Osteocyte (in vitro differentiated cells): ENCODE data around the gene PNRC1. TPM values are rescaled to one million over a fixed set of nuclear protein-coding genes. Genes with fewer than 3 reads are reported as not detected.

Experiments used
- DNase-seq: peaks from one replicate; pipeline ENCODE4 v3.0.0; 2021; ENCODE audit warnings: mixed read lengths; ENCODE audit not compliant: unreplicated experiment; ENCODE audit errors: extremely low spot score
- H3K27ac Mint-ChIP-seq: one replicate; pipeline ENCODE4 v1.8.0; 2021; ENCODE audit warnings: mild to moderate bottlenecking, mixed read lengths; ENCODE audit not compliant: unreplicated experiment
- H3K27me3 Mint-ChIP-seq: one replicate; pipeline ENCODE4 v1.8.0; 2021; ENCODE audit warnings: mixed read lengths; ENCODE audit not compliant: unreplicated experiment
- H3K36me3 Mint-ChIP-seq: one replicate; pipeline ENCODE4 v1.8.0; 2021; ENCODE audit warnings: mixed read lengths; ENCODE audit not compliant: unreplicated experiment
- H3K4me1 Mint-ChIP-seq: one replicate; pipeline ENCODE4 v1.8.0; 2021; ENCODE audit warnings: mixed read lengths; ENCODE audit not compliant: unreplicated experiment
- H3K4me3 Mint-ChIP-seq: one replicate; pipeline ENCODE4 v1.8.0; 2021; ENCODE audit warnings: mild to moderate bottlenecking, moderate library complexity, mixed read lengths; ENCODE audit not compliant: unreplicated experiment
- H3K9me3 Mint-ChIP-seq: one replicate; pipeline ENCODE4 v1.8.0; 2021; ENCODE audit warnings: mixed read lengths; ENCODE audit not compliant: unreplicated experiment
- total RNA-seq: library from RNA; stranded (reverse); gene quantifications from 2 replicates; pipeline ENCODE4 v1.2.1, GENCODE V29; 2021
- TF ChIP-seq, protein P1 (sequence below): fragments of 200-600 bp; sonication (generic); IDR thresholded peaks from 2 replicates; pipeline ENCODE4 v1.5.0; 2021; ENCODE audit warnings: antibody characterized with exemption, mild to moderate bottlenecking, moderate library complexity

PNRC1 gene
- total RNA-seq, 1 donor from 2014 or later, result 160 TPM

DNA sequence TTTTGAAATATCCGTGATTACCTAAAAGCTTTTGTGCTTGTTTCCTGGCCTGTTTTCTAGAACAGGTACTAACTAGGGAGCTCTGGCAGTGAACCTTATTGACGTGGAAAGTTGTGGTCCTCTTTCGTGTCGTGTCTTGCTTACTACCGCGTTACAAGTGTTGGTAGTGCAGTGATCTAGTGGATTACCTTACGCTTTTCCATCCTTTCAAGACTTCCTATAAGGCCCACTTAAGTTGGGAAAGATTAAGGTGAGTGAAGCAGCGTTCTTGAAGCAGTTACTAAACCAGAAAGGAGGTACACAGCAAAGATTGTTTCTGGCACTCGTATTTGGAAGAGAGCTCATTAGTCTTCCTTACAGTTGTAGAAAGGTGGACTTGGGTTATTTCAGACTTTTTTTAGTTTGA lies 1.9 kb downstream of the PNRC1 start:
- H3K27ac Mint-ChIP-seq, result peak overlapping the region; percentile 91
- peak overlapping the region; percentile 91 for H3K4me3 Mint-ChIP-seq
- peaks cover 37% of the 10 kb centered on the region for H3K36me3 Mint-ChIP-seq
- DNase-seq, result no peak
- H3K4me1 Mint-ChIP-seq, result peaks cover 45% of the 10 kb centered on the region
- no peaks in the 10 kb centered on the region for H3K27me3 Mint-ChIP-seq
- TF ChIP-seq, protein P1, sequence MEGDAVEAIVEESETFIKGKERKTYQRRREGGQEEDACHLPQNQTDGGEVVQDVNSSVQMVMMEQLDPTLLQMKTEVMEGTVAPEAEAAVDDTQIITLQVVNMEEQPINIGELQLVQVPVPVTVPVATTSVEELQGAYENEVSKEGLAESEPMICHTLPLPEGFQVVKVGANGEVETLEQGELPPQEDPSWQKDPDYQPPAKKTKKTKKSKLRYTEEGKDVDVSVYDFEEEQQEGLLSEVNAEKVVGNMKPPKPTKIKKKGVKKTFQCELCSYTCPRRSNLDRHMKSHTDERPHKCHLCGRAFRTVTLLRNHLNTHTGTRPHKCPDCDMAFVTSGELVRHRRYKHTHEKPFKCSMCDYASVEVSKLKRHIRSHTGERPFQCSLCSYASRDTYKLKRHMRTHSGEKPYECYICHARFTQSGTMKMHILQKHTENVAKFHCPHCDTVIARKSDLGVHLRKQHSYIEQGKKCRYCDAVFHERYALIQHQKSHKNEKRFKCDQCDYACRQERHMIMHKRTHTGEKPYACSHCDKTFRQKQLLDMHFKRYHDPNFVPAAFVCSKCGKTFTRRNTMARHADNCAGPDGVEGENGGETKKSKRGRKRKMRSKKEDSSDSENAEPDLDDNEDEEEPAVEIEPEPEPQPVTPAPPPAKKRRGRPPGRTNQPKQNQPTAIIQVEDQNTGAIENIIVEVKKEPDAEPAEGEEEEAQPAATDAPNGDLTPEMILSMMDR, result no peak
- no peaks in the 10 kb centered on the region for H3K9me3 Mint-ChIP-seq

GRCh38 chr6:89084542-89084941 lies 4.0 kb downstream of the PNRC1 start:
- Mint-ChIP-seq H3K27ac (no peak overlapping the region), H3K27me3 (no peaks in the 10 kb centered on the region), H3K4me3 (peak overlapping the region; percentile 28), H3K4me1 (peaks cover 39% of the 10 kb centered on the region), H3K9me3 (no peaks in the 10 kb centered on the region), H3K36me3 (peaks cover 39% of the 10 kb centered on the region)
- TF ChIP-seq, protein P1, result no peak
- DNase-seq, result no peak

GRCh38 chr6:89084954-89085353 lies 4.4 kb downstream of the PNRC1 start:
- no peaks in the 10 kb centered on the region for H3K9me3 Mint-ChIP-seq
- H3K36me3 Mint-ChIP-seq, result peaks cover 39% of the 10 kb centered on the region
- H3K27me3 Mint-ChIP-seq, result no peaks in the 10 kb centered on the region
- TF ChIP-seq, protein P1, result no peak
- H3K4me1 Mint-ChIP-seq, result peaks cover 39% of the 10 kb centered on the region
- H3K4me3 Mint-ChIP-seq, result peak overlapping the region; percentile 28
- no peak overlapping the region for H3K27ac Mint-ChIP-seq
- DNase-seq, result no peak

- H3K27me3 Mint-ChIP-seq, result no peaks in the 10 kb centered on the region
- TF ChIP-seq, protein P1, result no peak
- peaks cover 39% of the 10 kb centered on the region for H3K36me3 Mint-ChIP-seq
- H3K9me3 Mint-ChIP-seq, result no peaks in the 10 kb centered on the region
- H3K4me3 Mint-ChIP-seq, result no peak overlapping the region
- peaks cover 39% of the 10 kb centered on the region for H3K4me1 Mint-ChIP-seq
- no peak for DNase-seq
- no peak overlapping the region for H3K27ac Mint-ChIP-seq
Observed at GRCh38 chr6:89085409-89086205, 5.1 kb downstream of the PNRC1 start.

DNA sequence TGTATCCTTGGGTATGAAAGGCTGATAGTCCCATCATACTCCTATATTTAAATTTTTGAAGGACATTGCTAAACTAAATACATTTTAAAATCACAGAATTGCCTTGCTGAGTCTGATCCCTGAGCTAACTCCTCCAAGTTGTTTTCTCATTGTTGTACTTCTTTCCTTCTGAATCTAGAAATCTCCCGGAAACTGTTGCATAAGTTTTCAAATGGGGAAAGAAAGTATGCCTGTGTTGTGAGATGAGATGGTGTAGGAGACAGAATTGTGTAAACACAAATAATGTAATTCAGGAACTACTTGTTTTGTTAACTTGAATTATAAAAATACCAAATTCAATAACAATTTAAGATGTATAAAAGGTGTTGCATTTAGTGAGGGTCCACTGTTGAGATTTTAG lies 7.3 kb downstream of the PNRC1 start:
- Mint-ChIP-seq H3K4me1 (peaks cover 34% of the 10 kb centered on the region), H3K9me3 (no peaks in the 10 kb centered on the region), H3K36me3 (peaks cover 35% of the 10 kb centered on the region), H3K27ac (peak overlapping the region; percentile 3), H3K27me3 (no peaks in the 10 kb centered on the region), H3K4me3 (no peak overlapping the region)
- TF ChIP-seq, protein P1, result no peak
- no peak for DNase-seq
